Endodermal cell (in vitro differentiated cells): ENCODE results near the gene LRRK1. TPM values are rescaled to one million over a fixed set of nuclear protein-coding genes. Genes with fewer than 3 reads are reported as not detected.

Experiments used
- DNase-seq: peaks from one replicate; pipeline ENCODE4 v3.0.0-alpha.2; 2017
- H3K27ac ChIP-seq: 2 replicates; pipeline ENCODE4 v1.5.1; 2013; ENCODE audit warnings: mild to moderate bottlenecking, low read depth, low read length, moderate library complexity
- H3K27me3 ChIP-seq: 2 replicates; pipeline ENCODE4 v1.6.1; 2013; ENCODE audit warnings: mild to moderate bottlenecking, low read length, moderate library complexity; ENCODE audit not compliant: insufficient read depth, control insufficient read depth, poor library complexity, severe bottlenecking
- H3K36me3 ChIP-seq: 2 replicates; pipeline ENCODE4 v1.7.0; 2013; ENCODE audit warnings: mild to moderate bottlenecking, low read length, moderate library complexity; ENCODE audit not compliant: control insufficient read depth, insufficient read depth
- H3K4me1 ChIP-seq: one replicate; pipeline ENCODE4 v1.7.0; 2013; ENCODE audit warnings: low read length; ENCODE audit not compliant: control insufficient read depth, insufficient read depth
- H3K4me3 ChIP-seq: 2 replicates; pipeline ENCODE4 v1.5.1; 2013; ENCODE audit warnings: mild to moderate bottlenecking, low read length, moderate library complexity
- H3K9ac ChIP-seq: 2 replicates; pipeline ENCODE4 v1.6.1; 2013; ENCODE audit warnings: mild to moderate bottlenecking, low read length, moderate library complexity; ENCODE audit not compliant: poor library complexity, severe bottlenecking; ENCODE audit errors: extremely low read depth
- H3K9me3 ChIP-seq: 2 replicates; pipeline ENCODE4 v1.6.1; 2013; ENCODE audit warnings: mild to moderate bottlenecking, low read length, moderate library complexity; ENCODE audit not compliant: control insufficient read depth
- H3K27ac Mint-ChIP-seq: 2 replicates; pipeline ENCODE4 v1.8.0; 2020; ENCODE audit warnings: mixed read lengths
- H3K27me3 Mint-ChIP-seq: 2 replicates; pipeline ENCODE4 v1.8.0; 2021; ENCODE audit warnings: mild to moderate bottlenecking, mixed read lengths; ENCODE audit not compliant: insufficient read depth
- H3K36me3 Mint-ChIP-seq: 2 replicates; pipeline ENCODE4 v1.8.0; 2020; ENCODE audit warnings: low read depth, mixed read lengths
- H3K4me1 Mint-ChIP-seq: 2 replicates; pipeline ENCODE4 v1.8.0; 2020; ENCODE audit warnings: mixed read lengths
- H3K4me3 Mint-ChIP-seq: 2 replicates; pipeline ENCODE4 v1.8.0; 2020; ENCODE audit warnings: mild to moderate bottlenecking, moderate library complexity, mixed read lengths
- H3K9me3 Mint-ChIP-seq: 2 replicates; pipeline ENCODE4 v1.8.0; 2020; ENCODE audit warnings: mild to moderate bottlenecking, mixed read lengths
- WGBS, 2 experiments: methylation state at CpG; one replicate each; pipeline versions ENCODE4 v1.1.5 to v1.1.7; 2013; ENCODE audit warnings: missing lambda C conversion rate in 2 of 2, mixed read lengths in 1 of 2; ENCODE audit not compliant: insufficient coverage in 1 of 2, insufficient read length in 1 of 2; 5-methylcytosine and 5-hydroxymethylcytosine counted together
- total RNA-seq, 2 donors: library from RNA; stranded (reverse); fragmentation: NEBNext Ultra II Directional in 1 of 2; extraction: Animal tissue kit (Norgen Biotek cat#: 25700) in 1 of 2; gene quantifications; 2 replicates in 1 of 2; 3 replicates in 1 of 2; pipeline ENCODE4 v1.2.1, GENCODE V29; 2021
- TF ChIP-seq, protein P1 (sequence below): fragments of 200-600 bp; sonication (generic); conservative IDR thresholded peaks from 2 replicates; pipeline ENCODE4 v1.5.0; 2021; ENCODE audit warnings: antibody characterized with exemption, mild to moderate bottlenecking

Gene LRRK1
- total RNA-seq, 2 donors from 2014 or later: 2.7 to 5.1 TPM

- no peaks in the 10 kb centered on the region for H3K9me3 ChIP-seq
- H3K27ac Mint-ChIP-seq: no peak overlapping the region
- H3K27ac ChIP-seq: no peak overlapping the region
- H3K27me3 ChIP-seq: peaks cover 42% of the 10 kb centered on the region
- H3K4me3 ChIP-seq: no peak overlapping the region
- H3K9ac ChIP-seq: no peak overlapping the region
- H3K4me1 ChIP-seq: peaks cover 4% of the 10 kb centered on the region
- H3K27me3 Mint-ChIP-seq: peaks cover 37% of the 10 kb centered on the region
- H3K36me3 ChIP-seq: no peaks in the 10 kb centered on the region
- no peak for DNase-seq
- 92 to 96% methylated on average over 11 of the region's 11 CpGs for WGBS, 2 experiments
- no peaks in the 10 kb centered on the region for H3K36me3 Mint-ChIP-seq
- no peak overlapping the region for H3K4me3 Mint-ChIP-seq
- peaks cover 13% of the 10 kb centered on the region for H3K4me1 Mint-ChIP-seq
- no peaks in the 10 kb centered on the region for H3K9me3 Mint-ChIP-seq
- TF ChIP-seq, protein P1, sequence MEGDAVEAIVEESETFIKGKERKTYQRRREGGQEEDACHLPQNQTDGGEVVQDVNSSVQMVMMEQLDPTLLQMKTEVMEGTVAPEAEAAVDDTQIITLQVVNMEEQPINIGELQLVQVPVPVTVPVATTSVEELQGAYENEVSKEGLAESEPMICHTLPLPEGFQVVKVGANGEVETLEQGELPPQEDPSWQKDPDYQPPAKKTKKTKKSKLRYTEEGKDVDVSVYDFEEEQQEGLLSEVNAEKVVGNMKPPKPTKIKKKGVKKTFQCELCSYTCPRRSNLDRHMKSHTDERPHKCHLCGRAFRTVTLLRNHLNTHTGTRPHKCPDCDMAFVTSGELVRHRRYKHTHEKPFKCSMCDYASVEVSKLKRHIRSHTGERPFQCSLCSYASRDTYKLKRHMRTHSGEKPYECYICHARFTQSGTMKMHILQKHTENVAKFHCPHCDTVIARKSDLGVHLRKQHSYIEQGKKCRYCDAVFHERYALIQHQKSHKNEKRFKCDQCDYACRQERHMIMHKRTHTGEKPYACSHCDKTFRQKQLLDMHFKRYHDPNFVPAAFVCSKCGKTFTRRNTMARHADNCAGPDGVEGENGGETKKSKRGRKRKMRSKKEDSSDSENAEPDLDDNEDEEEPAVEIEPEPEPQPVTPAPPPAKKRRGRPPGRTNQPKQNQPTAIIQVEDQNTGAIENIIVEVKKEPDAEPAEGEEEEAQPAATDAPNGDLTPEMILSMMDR: no peak
These were observed 5.3 kb downstream of the LRRK1 start for GRCh38 chr15:100924436-100924835.

DNA sequence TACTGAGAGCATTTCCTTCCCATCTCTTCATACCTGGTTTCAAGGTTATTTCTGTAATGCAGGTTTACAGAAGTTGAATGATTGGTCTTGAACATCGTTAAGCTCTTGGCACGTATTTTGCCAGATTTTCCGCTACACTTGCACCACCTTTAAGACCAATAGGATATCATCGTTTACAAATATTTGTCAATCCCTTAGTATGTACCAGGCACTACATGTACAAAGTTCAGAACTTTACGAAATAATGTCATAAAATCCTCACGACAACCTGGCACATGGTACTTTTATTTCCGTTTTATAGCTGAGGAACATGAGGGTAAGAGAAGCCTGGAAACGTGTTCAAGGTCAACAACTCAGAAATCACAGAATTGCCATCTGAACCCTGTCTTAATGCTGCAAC lies 6.3 kb downstream of the LRRK1 start:
- Mint-ChIP-seq H3K27me3 (peaks cover 28% of the 10 kb centered on the region), H3K4me1 (peaks cover 16% of the 10 kb centered on the region), H3K9me3 (no peaks in the 10 kb centered on the region), H3K4me3 (no peak overlapping the region), H3K36me3 (no peaks in the 10 kb centered on the region), H3K27ac (no peak overlapping the region)
- Histone ChIP-seq H3K9ac (no peak overlapping the region), H3K4me1 (peaks cover 4% of the 10 kb centered on the region), H3K36me3 (no peaks in the 10 kb centered on the region), H3K9me3 (no peaks in the 10 kb centered on the region), H3K27me3 (peaks cover 31% of the 10 kb centered on the region), H3K27ac (no peak overlapping the region), H3K4me3 (no peak overlapping the region)
- 90 to 94% methylated on average over 8 of the region's 8 CpGs for WGBS, 2 experiments
- DNase-seq: no peak
- TF ChIP-seq, protein P1: no peak

DNA sequence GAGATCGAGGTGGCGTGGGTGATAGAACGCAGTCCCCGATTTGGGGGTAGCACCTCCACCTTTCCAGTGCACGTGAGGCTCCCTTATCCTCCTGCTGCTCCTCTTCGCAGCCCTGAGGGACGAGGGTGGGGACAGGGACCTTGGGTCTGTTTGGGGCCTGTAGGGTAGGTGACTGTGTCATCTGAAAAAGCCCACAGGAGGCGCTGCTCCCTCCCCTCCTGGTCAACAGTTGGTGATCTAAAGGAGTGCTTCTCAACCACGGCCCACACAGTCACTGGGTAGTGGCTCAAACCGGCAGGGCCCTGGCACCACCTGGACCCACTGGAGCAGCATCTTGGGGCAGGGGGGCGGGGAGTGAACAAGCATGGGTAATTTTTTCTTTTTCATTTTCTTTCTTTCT lies 7.1 kb downstream of the LRRK1 start:
- H3K4me1 Mint-ChIP-seq: peaks cover 16% of the 10 kb centered on the region
- no peaks in the 10 kb centered on the region for H3K9me3 Mint-ChIP-seq
- Histone ChIP-seq H3K27ac (no peak overlapping the region), H3K4me3 (no peak overlapping the region), H3K36me3 (no peaks in the 10 kb centered on the region), H3K27me3 (peaks cover 23% of the 10 kb centered on the region), H3K9me3 (no peaks in the 10 kb centered on the region), H3K4me1 (peaks cover 4% of the 10 kb centered on the region), H3K9ac (no peak overlapping the region)
- peak; percentile 85 for DNase-seq
- H3K36me3 Mint-ChIP-seq: no peaks in the 10 kb centered on the region
- H3K27ac Mint-ChIP-seq: no peak overlapping the region
- TF ChIP-seq, protein P1: peak; percentile 73
- H3K27me3 Mint-ChIP-seq: peaks cover 24% of the 10 kb centered on the region
- WGBS, 2 experiments: 78 to 90% methylated on average over 2 to 10 of the region's 11 CpGs
- H3K4me3 Mint-ChIP-seq: no peak overlapping the region
